ENCODE measurements around the gene RPS19BP1. TPM values are rescaled to one million over a fixed set of nuclear protein-coding genes. Genes with fewer than 3 reads are reported as not detected.

RPS19BP1 gene
- total RNA-seq, 1 donor from 2014 or later = 72.1 TPM

DNA sequence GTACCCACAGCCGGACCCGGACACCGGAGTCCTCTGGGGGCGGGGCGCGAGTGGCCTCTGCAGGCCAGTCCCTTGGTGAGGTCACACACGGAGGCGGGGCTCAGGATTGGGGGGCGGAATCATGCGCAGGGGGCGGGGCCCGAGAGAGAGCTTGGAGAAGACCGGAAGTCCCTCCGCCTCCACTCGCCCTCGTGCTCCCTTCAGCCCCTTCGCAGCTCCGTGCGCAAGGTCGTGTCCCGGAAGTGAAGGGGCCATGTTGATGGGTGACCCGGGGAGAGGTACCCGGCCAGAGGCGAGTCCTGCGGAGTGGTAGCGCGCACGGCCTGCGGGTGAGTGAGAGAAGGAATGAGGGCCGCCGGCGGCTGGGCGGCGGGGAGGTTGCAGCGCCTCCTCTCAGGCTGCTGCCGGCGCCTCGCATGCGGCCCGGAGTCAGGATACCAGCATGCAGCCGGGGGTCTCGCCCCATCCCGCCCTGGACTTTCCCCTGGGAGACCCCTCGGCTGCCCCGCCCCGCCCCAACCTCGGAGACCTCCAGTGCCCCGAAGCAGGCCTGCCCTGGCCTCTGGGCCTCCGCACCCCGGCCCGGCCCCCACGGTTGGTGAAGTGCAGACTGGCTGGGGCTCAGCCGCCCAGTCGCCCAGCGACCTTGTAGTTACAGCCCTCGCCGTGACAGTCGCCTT lies 30.3 kb downstream of the RPS19BP1 start, which contains the start of gene MIEF1:
MIEF1 (plus strand) TSS at position 182 of the 680 bp plus-strand sequence. CDS start 9,005 bp downstream, outside the sequence.
- H3K27me3 ChIP-seq (ENCODE audit: control insufficient read depth, insufficient read depth, low read length) = no peaks in the 10 kb centered on the region
- peaks cover 17% of the 10 kb centered on the region for H3K36me3 ChIP-seq (ENCODE audit: control insufficient read depth, insufficient read depth, low read length)
- DNase-seq (ENCODE audit: low read depth) (peak; percentile 85), FAIRE-seq (no peak)
- TF ChIP-seq, protein P1, sequence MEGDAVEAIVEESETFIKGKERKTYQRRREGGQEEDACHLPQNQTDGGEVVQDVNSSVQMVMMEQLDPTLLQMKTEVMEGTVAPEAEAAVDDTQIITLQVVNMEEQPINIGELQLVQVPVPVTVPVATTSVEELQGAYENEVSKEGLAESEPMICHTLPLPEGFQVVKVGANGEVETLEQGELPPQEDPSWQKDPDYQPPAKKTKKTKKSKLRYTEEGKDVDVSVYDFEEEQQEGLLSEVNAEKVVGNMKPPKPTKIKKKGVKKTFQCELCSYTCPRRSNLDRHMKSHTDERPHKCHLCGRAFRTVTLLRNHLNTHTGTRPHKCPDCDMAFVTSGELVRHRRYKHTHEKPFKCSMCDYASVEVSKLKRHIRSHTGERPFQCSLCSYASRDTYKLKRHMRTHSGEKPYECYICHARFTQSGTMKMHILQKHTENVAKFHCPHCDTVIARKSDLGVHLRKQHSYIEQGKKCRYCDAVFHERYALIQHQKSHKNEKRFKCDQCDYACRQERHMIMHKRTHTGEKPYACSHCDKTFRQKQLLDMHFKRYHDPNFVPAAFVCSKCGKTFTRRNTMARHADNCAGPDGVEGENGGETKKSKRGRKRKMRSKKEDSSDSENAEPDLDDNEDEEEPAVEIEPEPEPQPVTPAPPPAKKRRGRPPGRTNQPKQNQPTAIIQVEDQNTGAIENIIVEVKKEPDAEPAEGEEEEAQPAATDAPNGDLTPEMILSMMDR (IDR thresholded peaks at IDR 0.05; ENCODE audit: insufficient read depth, low read length, severe bottlenecking) = peak; percentile 11
- peak within 1 kb of the TSS; percentile 67 for H3K4me3 ChIP-seq (ENCODE audit: low read depth, low read length)

GRCh38 chr22:39501644-39502108 lies 30.9 kb downstream of the RPS19BP1 start:
- TF ChIP-seq, protein P1 (IDR thresholded peaks at IDR 0.05; ENCODE audit: insufficient read depth, low read length, severe bottlenecking) = no peak
- Histone ChIP-seq H3K27me3 (ENCODE audit: control insufficient read depth, insufficient read depth, low read length) (no peaks in the 10 kb centered on the region), H3K36me3 (ENCODE audit: control insufficient read depth, insufficient read depth, low read length) (peaks cover 17% of the 10 kb centered on the region), H3K4me3 (ENCODE audit: low read depth, low read length) (peak overlapping the region; percentile 67)
- FAIRE-seq = no peak
- no peak for DNase-seq (ENCODE audit: low read depth)

- FAIRE-seq (no peak), DNase-seq (ENCODE audit: low read depth) (no peak)
- TF ChIP-seq, protein P1 (IDR thresholded peaks at IDR 0.05; ENCODE audit: insufficient read depth, low read length, severe bottlenecking) = no peak
- H3K4me3 ChIP-seq (ENCODE audit: low read depth, low read length) = no peak overlapping the region
- peaks cover 9% of the 10 kb centered on the region for H3K36me3 ChIP-seq (ENCODE audit: control insufficient read depth, insufficient read depth, low read length)
- no peaks in the 10 kb centered on the region for H3K27me3 ChIP-seq (ENCODE audit: control insufficient read depth, insufficient read depth, low read length)
Measured at GRCh38 chr22:39500101-39500500, 32.4 kb downstream of the RPS19BP1 start.

DNA sequence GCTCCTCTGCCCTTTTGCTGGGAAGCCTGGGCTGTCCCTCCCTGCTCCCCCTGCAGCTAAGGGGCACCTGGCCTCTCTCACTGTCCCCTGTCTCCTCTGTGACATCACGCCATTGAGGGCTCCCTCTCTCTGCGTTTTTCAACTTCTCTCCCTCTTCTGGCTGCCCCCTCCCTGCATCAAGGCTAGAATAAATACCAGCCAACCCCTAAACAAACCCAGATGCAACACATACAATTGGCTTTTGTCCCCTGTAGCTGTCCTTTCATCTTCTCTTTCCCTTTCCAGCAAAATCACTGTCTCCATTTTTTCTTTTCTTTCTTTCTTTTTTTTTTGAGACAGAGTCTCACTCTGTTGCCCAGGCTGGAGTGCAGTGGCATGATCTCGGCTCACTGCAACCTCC lies 33.7 kb downstream of the RPS19BP1 start:
- H3K36me3 ChIP-seq (ENCODE audit: control insufficient read depth, insufficient read depth, low read length) = no peaks in the 10 kb centered on the region
- FAIRE-seq (no peak), DNase-seq (ENCODE audit: low read depth) (no peak)
- TF ChIP-seq, protein P1 (IDR thresholded peaks at IDR 0.05; ENCODE audit: insufficient read depth, low read length, severe bottlenecking) = no peak
- no peaks in the 10 kb centered on the region for H3K27me3 ChIP-seq (ENCODE audit: control insufficient read depth, insufficient read depth, low read length)
- no peak overlapping the region for H3K4me3 ChIP-seq (ENCODE audit: low read depth, low read length)

DNA sequence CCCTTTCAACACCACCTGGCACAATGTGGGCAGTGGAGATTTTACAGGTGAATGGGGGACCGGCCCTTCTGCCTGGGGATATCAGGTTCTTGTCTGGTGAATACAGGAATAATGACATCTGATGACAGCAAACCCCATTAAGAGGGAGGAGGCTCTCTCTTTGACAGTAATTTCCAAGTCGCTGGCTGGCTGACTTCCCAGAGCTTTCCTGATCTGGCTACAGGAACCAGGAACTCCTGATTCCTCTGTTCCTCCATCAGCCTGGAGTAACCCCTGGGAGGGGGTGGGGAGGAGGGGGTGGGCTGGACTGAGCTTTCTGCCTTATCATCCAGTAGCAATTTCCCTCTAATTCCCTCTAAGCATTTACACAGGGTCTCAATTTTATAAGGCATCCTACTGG lies 34.2 kb downstream of the RPS19BP1 start:
- TF ChIP-seq, protein P1 (IDR thresholded peaks at IDR 0.05; ENCODE audit: insufficient read depth, low read length, severe bottlenecking) = no peak
- no peak for DNase-seq (ENCODE audit: low read depth)
- Histone ChIP-seq H3K27me3 (ENCODE audit: control insufficient read depth, insufficient read depth, low read length) (no peaks in the 10 kb centered on the region), H3K4me3 (ENCODE audit: low read depth, low read length) (no peak overlapping the region), H3K36me3 (ENCODE audit: control insufficient read depth, insufficient read depth, low read length) (no peaks in the 10 kb centered on the region)
- no peak for FAIRE-seq

All from bronchial epithelial cell (primary cell).